ENCODE data around the gene COLGALT1.
"Not testable (repeated sequence)": the region's sequence is repeated elsewhere in the genome, so short reads cannot be mapped to it uniquely, and the experiment has no call there.

Gene COLGALT1

DNA sequence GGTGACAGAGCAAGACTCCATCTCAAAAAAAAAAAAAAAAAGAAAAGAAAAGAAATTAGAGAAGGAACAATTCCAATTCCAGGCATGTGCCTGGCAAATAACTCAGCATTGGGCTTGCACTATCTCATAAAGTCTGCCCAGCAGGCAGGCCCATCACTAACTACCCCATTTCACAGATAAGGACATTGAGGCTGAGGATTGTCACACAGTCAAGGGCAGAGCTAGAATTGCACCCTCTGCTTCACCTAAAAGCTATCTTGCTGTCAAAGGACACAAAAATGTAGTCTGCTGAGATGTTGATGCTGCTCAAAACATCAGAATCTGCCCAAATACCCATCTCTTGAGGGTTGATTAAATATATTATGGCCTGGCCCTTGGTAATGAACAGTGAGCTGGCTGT, 20.7 kb upstream of the COLGALT1 start:
- DNase-seq, result no peak

DNA sequence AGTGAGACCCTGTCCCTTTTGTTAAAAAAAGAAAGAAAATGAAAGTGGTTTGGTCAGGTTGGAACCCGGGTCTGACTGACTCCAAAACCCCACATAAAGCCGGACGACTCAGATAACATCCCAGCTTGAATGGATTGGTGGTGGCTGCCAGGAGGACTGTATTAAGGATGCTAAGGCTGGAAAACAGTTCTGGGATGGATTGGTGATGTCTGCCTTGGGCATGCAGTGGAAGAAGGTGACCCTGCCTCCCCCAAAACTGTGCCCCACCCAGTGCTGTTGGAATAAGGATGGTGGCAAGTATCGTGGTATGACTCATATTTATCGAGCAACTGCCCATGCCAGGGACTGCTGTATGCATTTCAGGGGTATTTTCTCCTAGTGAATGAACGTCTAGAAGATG, 18.5 kb upstream of the COLGALT1 start:
- DNase-seq, result no peak

DNA sequence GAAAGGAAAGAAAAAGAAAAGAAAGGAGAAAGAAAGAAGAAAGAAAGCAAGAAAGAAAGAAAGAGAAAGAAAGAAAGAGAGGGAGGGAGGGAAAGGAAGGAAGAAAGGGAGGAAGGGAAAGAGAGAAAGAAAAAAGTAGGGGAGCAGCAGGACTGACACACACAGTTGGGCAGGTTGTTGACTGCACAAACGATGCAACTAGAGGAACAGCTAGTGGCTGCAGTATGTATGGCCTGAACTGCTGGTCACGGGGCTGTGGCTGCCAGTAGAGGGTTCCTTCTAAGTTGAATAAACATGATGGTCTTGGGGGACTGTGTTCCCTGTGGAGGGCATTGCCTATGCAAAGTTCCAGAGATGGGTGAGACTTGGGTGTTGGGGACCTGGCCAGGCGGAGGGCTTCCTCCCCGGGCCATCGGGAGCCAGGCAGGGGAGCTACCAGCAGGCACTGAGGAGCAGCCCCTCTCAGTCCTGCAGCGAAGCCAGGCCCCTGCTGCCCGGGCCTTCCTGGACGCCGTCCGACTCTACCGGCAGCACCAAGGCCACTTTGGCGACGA, 16.7 kb upstream of the COLGALT1 start:
- no peak for DNase-seq

DNA sequence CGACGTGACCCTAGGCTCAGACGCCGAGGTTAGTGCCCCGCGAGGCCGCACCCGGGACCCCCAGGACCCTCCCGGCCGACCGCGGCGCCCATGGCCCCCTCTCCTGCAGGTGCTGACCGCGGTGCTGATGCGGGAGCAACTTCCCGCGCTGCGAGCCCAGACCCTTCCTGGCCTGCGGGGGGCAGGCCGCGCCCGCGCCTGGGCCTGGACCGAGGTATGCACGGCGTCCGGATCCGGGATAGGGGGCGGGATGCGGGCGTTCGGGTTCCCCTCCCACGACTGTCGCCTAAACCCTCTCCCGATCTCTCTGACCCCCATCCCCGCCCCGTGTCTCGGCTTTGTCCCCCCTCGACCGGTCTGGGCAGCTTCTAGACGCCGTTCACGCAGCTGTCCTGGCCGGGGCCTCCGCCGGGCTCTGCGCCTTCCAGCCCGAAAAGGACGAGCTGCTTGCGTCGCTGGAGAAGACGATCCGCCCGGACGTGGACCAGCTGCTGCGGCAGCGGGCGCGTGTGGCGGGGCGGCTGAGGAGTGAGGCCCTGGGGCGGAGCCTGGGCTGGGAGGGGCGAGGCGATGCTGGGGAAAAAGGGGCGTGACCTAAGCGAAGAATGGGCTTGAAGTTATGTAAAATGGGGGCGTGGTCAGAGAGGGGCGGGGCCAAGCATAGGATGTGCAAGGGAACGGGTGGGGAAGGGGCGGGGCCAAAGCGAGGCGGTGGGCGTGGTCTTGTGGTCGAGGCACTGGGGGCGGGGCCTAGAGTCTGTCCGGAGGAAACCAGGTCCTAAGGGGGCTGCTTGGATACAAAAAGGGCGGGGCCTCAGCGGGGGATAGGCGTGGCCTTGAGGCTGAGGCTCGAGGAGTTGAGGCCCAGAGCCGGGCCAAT, 16.0 kb upstream of the COLGALT1 start:
- peak; percentile 97 to 98 for DNase-seq

DNA sequence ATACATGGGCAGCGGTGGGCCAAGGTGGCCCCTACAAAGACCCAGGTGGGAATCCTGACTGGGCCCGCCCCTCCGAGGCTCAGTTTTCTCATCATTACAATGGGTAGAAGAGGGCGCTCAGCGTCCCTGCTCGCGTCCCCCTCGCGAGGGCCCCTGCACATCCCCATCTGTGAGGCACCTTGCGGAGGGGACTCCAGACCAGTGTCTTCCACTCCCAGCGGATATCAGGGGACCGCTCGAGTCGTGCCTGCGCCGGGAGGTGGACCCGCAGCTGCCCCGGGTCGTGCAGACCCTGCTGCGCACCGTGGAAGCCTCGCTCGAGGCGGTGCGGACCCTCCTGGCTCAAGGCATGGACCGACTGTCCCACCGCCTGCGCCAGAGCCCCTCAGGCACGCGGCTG, 15.3 kb upstream of the COLGALT1 start:
- DNase-seq, result no peak

DNA sequence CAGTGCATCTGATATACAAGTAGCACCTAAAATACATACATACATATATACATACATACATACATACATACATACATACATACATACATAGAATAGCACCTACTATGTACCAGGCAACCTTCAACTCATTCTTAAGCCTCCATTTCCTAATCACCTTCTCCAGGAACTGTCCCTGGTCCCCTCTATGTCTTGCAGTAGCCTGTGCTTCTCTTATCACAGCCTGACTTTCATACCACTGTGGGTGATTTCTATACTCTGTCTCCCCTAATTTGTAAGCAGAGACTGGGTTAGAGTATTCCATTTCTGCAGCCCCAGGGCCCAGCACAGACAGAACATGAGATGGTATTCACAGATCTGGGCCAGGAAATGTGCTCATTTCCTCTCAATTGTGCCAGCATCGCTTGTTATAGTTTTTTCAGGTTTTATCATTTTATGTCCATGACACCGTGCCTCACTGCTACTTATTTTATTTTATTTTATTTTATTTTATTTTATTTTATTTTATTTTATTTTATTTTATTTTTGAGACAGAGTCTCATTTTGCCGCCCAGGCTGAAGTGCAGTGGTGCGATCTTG, 14.2 kb upstream of the COLGALT1 start:
- DNase-seq, result no peak

DNA sequence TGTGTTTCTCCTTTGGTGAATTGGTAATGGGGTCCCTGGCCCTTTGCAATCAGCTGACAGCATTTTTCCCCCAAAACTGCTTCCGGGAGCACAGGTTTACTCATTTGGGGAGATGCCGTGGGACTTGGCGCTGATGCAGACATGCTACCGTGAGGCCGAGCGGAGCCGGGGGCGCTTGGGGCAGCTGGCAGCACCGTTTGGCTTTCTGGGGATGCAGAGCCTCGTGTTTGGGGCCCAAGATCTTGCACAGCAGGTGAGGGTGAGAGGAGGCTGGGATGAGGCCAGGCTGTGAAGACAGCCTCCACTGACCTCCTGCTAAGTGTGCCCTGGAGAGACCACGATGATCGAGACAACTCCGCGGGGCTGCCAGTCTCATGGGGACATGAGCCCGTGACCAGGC, 13.4 kb upstream of the COLGALT1 start:
- DNase-seq, result no peak

DNA sequence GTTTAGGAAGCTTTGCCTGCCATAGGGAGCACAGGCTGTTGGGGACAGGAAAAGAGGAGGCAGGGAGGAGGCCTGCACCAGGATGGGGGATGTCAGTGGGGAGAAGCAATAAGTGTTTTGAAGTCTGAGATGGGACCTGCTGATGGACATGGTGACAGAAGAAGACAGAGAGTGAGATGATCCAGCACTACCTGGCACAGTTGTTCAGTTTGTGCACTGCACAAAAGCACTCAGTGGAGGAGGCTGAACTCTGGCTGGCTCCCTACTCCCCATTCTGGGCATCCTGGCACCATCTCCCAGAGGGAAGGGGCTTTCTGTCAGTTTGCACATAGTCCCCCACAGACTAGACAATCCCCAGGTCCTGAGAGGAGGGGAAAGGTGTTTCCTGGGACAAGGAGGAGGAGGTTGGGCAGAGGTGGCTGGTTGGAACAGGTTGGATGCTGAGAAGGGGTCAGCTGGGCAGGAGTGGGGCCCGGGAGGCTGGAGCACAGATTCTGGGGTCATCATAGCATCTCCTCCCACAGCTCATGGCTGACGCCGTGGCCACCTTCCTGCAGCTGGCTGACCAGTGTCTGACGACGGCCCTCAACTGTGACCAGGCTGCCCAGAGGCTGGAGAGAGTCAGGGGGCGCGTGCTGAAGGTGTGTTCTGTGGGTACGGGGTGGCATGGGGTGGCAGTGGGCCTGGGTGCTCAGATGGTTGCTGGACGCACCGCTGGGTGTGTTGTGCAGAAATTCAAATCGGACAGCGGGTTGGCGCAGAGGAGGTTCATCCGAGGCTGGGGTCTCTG, 12.5 kb upstream of the COLGALT1 start:
- no peak for DNase-seq

DNA sequence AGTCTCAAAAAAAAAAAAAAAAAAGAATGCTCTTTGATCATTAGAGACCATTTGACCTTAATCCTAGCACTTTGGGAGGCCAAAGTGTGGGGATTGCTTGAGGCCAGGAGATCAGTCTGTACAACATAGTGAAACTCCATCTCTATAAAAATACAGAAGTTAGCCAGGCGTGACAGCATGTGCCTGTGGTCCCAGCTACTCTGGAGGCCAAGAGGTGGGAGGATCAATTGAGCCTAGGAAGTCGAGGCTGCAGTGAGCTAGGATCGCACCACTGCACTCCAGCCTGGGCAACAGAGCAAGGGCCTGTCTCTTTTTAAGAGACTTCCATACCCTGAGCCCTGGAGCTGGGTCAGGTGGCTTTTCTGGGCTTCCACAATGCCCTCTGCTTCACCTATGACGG, 11.5 kb upstream of the COLGALT1 start:
- no peak for DNase-seq

DNA sequence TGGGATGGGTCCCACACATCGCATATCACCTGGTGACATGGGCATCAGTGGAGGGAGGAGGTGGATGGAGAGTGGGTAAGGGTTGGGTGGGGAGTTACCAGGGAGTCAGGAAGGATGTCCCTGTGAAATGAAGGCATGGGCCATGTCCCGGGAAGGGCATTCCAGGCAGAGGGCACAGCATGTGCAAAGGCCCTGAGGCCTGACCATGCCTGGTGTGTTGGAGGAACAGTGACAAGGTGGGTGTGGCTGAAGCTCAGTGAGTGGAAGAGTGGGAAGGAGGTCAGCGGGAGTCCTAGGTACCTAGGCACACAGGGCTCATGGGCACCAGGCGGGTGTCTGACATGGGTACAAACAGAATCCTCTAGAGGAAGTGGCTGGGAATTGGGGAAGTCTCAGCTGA, 11.0 kb upstream of the COLGALT1 start:
- no peak for DNase-seq

DNA sequence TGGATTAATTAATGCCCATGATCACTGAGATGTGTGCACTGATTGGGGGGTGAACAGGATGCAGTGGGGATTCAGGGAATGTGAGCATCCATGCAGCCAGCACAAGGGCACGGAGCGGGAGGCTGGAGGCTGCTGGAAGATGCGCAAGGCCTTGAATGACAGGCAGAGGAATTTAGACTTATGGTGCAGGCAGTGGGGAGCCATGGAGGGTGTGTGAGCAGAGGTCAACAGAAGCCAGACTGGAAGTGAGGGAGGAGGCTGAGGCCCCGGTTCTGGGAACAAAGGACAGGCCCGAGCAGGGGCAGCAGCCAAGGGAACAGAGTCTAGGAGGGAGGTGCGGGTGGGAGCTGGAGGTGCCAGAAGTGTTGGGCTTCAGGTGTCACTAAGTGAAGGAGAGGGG, 7.3 kb upstream of the COLGALT1 start:
- DNase-seq, result no peak

DNA sequence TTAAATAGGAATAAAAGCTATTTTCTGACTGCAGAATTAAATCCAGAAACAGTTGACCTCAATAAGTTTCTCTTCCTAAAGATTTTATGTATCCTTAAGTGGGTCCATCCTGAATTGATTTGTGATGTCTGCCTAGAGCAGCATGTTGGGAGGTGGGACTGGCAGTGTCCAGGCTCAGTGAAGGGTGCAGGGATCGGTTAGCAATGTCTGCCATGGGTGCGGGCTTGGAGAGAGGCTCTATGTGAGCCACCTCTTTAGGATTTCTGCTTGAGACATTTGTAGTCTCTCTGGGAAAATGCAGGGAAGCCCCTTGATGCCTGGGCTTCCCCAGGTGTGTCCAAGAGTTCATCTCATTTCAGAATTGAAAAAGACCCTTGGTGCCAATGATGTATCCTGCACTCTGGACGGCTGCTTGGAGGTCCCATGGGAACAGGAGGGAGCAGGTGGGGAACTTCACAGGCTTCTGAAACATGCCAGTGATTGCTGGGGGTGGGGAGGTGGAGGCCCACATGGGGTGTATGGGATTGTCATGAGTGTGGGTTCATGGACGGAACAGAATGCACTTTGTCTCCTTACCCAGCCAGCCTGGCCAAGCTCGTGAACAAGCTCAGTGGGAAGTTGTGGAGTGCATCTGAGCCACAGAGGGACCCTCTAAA, 6.2 kb upstream of the COLGALT1 start:
- DNase-seq, result no peak

DNA sequence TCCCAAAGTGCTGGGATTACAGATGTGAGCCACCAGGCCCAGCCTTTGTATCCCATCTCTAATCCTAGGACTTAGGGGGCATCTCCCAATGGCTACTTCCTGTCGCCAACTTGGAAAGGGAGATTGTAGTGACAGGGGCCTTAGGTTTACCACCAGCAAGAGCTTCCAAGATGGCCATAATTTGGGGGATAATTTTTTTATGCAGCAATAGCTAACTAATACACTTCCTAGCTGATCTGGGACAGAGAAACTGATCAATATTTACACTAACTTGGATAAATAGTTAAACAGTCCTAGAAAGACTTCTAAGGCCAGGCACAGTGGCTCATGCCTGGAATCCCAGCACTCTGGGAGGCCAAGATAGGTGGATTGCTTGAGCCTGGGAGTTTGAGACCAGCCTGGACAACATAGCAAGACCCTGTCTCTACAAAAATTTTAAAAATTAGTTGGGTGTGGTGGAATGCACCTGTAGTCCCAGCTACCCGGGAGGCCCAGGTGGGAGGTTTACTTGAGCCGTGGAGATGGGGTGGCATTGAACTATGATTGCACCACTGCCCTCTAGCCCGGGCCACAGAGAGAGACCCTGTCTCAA, 5.3 kb upstream of the COLGALT1 start:
- no peak for DNase-seq

DNA sequence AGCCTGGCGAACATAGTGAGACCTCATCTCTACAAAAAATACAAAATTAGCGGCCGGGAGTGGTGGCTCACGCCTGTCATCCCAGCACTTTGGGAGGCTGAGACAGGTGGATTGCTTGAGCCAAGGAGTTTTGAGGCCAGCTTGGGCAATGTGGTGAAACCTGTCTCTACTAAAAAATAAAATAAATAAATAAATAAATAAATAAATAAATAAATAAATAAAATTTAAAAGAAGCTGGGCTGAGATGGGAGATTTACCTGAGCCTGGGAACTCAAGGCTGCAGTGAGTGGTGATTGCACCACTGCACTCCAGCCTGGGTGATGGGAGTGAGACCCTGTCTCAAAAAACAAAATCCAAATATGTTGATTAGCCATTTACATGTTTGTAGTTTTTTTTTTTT, 2.7 kb upstream of the COLGALT1 start:
- not testable (repeated sequence) for DNase-seq

DNA sequence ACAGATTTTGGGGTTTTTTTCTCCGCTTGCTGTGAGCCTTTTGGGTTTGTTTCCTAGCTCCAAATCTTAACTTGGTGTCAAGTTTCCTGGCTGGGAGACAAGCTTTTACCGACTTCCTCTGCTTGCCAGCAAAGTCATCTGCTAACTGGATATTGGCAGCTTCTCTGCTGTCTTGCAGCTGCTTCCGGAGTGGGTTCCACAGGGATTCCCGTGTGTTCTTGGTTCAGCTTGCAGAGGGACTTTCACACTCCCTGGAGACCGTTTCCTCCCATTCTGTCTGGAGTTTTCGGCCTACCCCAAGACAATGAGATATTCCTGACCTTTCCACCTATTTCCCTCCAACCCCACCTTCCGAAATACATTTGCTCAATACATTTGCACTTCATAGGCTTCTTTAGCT, 2.2 kb upstream of the COLGALT1 start:
- DNase-seq, result no peak

DNA sequence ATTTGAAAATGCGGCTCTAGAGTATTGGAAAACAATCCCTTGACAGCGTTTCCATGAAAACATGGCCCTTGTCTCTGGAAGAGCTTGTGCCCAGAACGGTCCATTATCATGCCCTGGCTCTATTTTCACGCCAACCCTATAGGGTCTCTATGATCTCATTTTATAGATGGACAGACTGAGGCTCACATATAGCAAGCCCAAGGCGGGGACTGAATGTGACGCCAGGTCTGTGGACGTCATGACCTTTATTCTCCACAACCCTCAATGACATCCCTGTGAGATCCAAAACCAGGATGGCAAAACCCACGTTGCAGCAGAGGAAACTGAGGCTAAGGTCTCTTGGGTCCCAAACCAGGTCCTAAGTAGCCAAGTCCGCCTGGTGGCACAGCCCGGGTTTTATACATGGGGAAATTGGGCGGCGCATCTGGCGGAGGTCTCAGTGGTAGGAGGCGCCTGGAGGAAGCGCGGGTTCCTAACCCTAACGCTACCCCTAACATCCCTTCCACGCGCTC, 425 bp upstream of the COLGALT1 start:
- no peak for DNase-seq

DNA sequence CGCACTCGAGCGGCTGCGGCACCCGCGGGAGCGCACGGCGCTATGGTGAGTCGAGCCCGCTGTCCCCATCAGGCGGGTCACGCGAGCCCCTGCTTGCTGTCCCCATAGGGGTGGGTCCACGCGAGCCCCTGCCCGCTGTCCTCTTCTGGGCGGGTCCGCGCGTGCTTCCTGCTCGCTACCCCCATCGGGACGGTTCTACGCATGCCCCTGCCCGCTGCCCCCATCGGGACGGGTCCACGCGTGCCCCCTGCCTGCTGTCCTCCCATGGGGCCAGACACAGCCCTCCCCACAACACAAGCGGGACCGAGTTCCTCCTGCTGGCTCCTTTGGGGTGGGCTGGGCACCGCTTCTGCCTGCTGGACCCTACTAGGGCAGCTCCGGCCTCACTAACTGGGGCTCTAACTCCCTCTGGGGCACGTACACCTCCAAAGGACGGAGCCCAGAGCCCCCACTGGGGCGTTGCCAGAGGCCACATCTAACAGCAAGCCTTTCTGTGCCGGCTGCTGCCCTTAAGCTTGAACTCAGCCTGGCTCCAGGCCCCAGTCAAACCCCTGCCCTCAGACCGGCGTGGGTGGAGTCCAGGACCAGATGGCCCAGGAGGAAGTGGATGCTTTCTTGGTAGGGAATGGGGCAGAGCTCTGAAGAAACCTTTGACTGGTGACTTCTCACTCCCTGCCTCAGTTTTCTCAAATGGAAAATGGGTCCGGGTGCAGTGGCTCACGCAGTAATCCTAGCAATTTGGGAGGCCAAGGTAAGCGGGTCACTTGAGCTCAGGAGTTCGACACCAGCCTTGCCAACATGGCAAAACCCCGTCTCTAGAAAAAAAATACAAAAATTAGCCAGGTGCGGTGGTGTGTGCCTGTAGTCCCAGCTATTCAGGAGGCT, 722 bp downstream of the COLGALT1 start:
- DNase-seq, result peak; percentile 22 to 30

DNA sequence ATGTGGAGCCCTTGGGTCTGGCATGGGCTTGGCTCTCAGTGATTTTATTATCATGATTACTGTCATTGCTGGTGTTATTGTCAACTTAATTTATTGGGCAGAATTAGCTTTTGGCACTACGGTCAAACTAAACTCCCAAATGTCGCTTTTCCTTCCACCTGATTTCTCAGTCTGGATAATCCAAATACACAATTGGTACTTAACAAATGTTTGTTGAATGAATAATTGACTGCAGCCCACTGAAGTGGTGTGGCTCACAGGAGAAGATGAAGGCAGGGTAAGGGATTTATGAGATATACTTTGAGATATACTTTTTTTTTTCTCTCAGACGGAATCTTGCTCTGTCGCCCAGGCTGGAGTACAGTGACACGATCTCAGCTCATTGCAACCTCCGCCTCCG, 1.5 kb downstream of the COLGALT1 start:
- DNase-seq, result no peak

DNA sequence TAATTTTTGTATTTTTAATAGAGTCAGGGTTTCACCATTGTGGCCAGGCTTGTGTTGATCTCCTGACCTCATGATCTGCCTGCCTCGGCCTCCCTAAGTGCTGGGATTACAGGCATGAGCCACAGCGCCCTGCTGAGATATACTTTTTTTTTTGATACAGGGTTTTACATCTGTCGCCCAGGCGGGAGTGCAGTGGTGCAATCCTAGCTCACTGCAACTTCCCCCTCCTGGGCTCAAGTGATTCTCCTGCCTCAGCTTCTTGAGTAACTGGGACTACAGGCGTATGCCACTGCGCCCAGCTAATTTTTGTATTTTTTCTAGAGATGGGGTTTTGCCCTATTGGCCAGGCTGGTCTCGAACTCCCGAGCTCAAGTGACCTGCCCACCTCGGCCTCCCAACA, 2.0 kb downstream of the COLGALT1 start:
- peak in 1 of 2 donors; percentile 31 for DNase-seq

DNA sequence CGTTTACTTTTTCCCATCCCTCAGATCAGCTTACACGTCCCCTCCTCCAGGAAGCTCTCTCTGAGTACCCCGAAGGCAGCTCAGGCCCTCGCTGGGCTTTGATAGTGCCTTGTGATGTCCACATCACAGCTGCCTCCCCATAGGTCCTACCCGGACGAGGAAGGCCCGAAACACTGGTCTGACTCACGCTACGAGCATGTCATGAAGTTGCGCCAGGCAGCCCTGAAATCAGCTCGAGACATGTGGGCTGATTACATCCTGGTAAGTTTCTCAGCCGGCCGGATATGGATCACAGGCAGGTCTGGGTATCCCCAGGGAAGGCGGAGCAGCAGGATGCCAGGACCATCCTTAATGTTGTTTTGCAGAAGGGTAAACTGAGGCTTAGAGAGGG, 4.8 kb downstream of the COLGALT1 start:
- peak in 1 of 2 donors; percentile 49 for DNase-seq

DNA sequence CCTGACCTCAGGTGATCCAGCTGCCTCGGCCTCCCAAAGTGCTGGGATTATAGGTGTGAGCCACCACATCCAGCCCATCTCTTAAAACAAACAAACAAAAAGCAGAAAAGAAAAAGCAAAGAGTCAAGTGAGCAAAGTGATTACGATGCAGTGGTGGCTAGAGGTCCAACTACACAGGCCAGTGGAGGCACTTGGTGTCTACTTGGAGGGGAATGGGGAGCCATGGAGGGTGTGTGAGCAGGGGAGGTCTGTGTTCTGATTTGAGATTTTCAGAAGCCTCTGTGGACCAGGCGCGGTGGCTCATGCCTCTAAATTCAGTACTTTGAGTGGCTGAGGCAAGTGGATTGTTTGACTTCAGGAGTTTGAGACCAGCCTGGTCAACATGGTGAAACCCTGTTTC, 6.6 kb downstream of the COLGALT1 start:
- no peak for DNase-seq

All from CD4-positive, alpha-beta T cell treated with Interferon alpha-2 for 1 hour (primary cell).